ENCODE results near the gene GSTA4. TPM values are rescaled to one million over a fixed set of nuclear protein-coding genes. Genes with fewer than 3 reads are reported as not detected.

GSTA4 gene
- total RNA-seq, 2 experiments from 2014 or later, result 0.25 TPM; not detected in 1

GRCh38 chr6:52992980-52993920 is 1.8 kb downstream of the GSTA4 start:
- Histone ChIP-seq H3K27ac (ENCODE audit: low read depth in 1 of 2, low read length in 2 of 2) (no peak overlapping the region), H3K9me3 (ENCODE audit: control insufficient read depth in 1 of 2, insufficient read depth in 1 of 2, low read length in 2 of 2) (no peaks in the 10 kb centered on the region), H3K27me3 (ENCODE audit: control insufficient read depth in 1 of 2, insufficient read depth in 2 of 2, low read length in 2 of 2) (no peaks in the 10 kb centered on the region), H3K4me3 (ENCODE audit: low read length) (no peak overlapping the region), H3K36me3 (ENCODE audit: insufficient read depth, low read length) (no peaks in the 10 kb centered on the region), H3K4me1 (ENCODE audit: insufficient read depth, low read length) (peaks cover 15% of the 10 kb centered on the region)
- peak overlapping the region; percentile 50 for H3K27ac Mint-ChIP-seq
- ATAC-seq (ENCODE audit: poor library complexity) (no peak), DNase-seq (no peak)
- CTCF ChIA-PET, result interaction anchor here (3.4 kb wide), 1 partner anchor 74 kb away, joined by 24 read pairs; the partner anchor contains the start of gene FBXO9
- TF ChIP-seq CTCF (IDR thresholded peaks at IDR 0.05), result no peak
- peaks cover 24% of the 10 kb centered on the region for H3K4me1 Mint-ChIP-seq (ENCODE audit: low read depth)
- peak overlapping the region; percentile 91 for H3K4me3 Mint-ChIP-seq
- intact Hi-C loops (cut with DNase I, micrococcal nuclease), result loop anchor here in 1 of 2 experiments (5.0 to 10.0 kb wide), 7 partner anchors 326 to 799 kb away; partner anchors contain the start of genes GCLC, MCM3 and TRAM2
- peaks cover 16% of the 10 kb centered on the region for H3K36me3 Mint-ChIP-seq (ENCODE audit: low read depth)
- H3K27me3 Mint-ChIP-seq, result peaks cover 34% of the 10 kb centered on the region
- no peaks in the 10 kb centered on the region for H3K9me3 Mint-ChIP-seq
- POLR2A ChIA-PET, result interaction anchor here (1.1 to 3.1 kb wide), 2 partner anchors 9 to 708 kb away, joined by 3 to 35 read pairs; no protein-coding TSS in a partner anchor

GRCh38 chr6:52990342-52990741 is 4.7 kb downstream of the GSTA4 start:
- H3K4me1 Mint-ChIP-seq (ENCODE audit: low read depth), result peaks cover 17% of the 10 kb centered on the region
- no peak overlapping the region for H3K27ac Mint-ChIP-seq
- ATAC-seq (ENCODE audit: poor library complexity), result no peak
- Histone ChIP-seq H3K4me1 (ENCODE audit: insufficient read depth, low read length) (peaks cover 16% of the 10 kb centered on the region), H3K9me3 (ENCODE audit: control insufficient read depth in 1 of 2, insufficient read depth in 1 of 2, low read length in 2 of 2) (no peaks in the 10 kb centered on the region), H3K36me3 (ENCODE audit: insufficient read depth, low read length) (no peaks in the 10 kb centered on the region), H3K27me3 (ENCODE audit: control insufficient read depth in 1 of 2, insufficient read depth in 2 of 2, low read length in 2 of 2) (peaks cover 0 to 3% of the 10 kb centered on the region in 2 experiments), H3K27ac (ENCODE audit: low read depth in 1 of 2, low read length in 2 of 2) (no peak overlapping the region), H3K4me3 (ENCODE audit: low read length) (no peak overlapping the region)
- peaks cover 8% of the 10 kb centered on the region for H3K36me3 Mint-ChIP-seq (ENCODE audit: low read depth)
- TF ChIP-seq CTCF (IDR thresholded peaks at IDR 0.05), result no peak
- peaks cover 49% of the 10 kb centered on the region for H3K27me3 Mint-ChIP-seq
- POLR2A ChIA-PET, result no interaction called here
- no peaks in the 10 kb centered on the region for H3K9me3 Mint-ChIP-seq
- no peak for DNase-seq
- intact Hi-C loops (cut with DNase I, micrococcal nuclease), result loop anchor here in 1 of 2 experiments (5.0 to 10.0 kb wide), 7 partner anchors 323 to 802 kb away; partner anchors contain the start of genes GCLC, MCM3 and TRAM2
- H3K4me3 Mint-ChIP-seq, result no peak overlapping the region
- CTCF ChIA-PET, result no interaction called here

- Mint-ChIP-seq H3K4me1 (ENCODE audit: low read depth) (peaks cover 34% of the 10 kb centered on the region), H3K27me3 (peaks cover 66% of the 10 kb centered on the region), H3K27ac (no peak overlapping the region), H3K9me3 (no peaks in the 10 kb centered on the region), H3K4me3 (no peak overlapping the region), H3K36me3 (ENCODE audit: low read depth) (no peaks in the 10 kb centered on the region)
- Histone ChIP-seq H3K9me3 (ENCODE audit: control insufficient read depth in 1 of 2, insufficient read depth in 1 of 2, low read length in 2 of 2) (no peaks in the 10 kb centered on the region), H3K27ac (ENCODE audit: low read depth in 1 of 2, low read length in 2 of 2) (no peak overlapping the region), H3K4me3 (ENCODE audit: low read length) (no peak overlapping the region), H3K36me3 (ENCODE audit: insufficient read depth, low read length) (no peaks in the 10 kb centered on the region), H3K27me3 (ENCODE audit: control insufficient read depth in 1 of 2, insufficient read depth in 2 of 2, low read length in 2 of 2) (peaks cover 8 to 10% of the 10 kb centered on the region in 2 experiments), H3K4me1 (ENCODE audit: insufficient read depth, low read length) (peaks cover 37% of the 10 kb centered on the region)
- POLR2A ChIA-PET, result interaction anchor here (2.5 kb wide), 1 partner anchor 9 kb away, joined by 35 read pairs; the partner anchor contains the start of gene GSTA4
- no peak for DNase-seq
- no peak for ATAC-seq (ENCODE audit: poor library complexity)
- intact Hi-C loops (cut with DNase I, micrococcal nuclease), result loop anchor here in 1 of 2 experiments (10.0 kb wide), 1 partner anchor 370 kb away; no protein-coding TSS in a partner anchor
- CTCF ChIA-PET, result no interaction called here
- no peak for TF ChIP-seq CTCF (IDR thresholded peaks at IDR 0.05)
Observed at GRCh38 chr6:52985228-52985627, 9.9 kb downstream of the GSTA4 start.

All from CD4-positive, alpha-beta T cell (primary cell).